Gastrocnemius medialis (tissue), 4 donors: Measurements from ENCODE around the gene ZFHX3.

Experiments
- POLR2A ChIP-seq, 2 donors: fragments of 450-650 bp; IDR thresholded peaks; one replicate each; pipeline ENCODE4 v1.6.1; 2017; ENCODE audit warnings: antibody characterized with exemption in 2 of 2, mild to moderate bottlenecking in 2 of 2, moderate library complexity in 2 of 2
- TF ChIP-seq, protein P1 (sequence below), 5 experiments: fragments of 450-650 bp in 3 of 5; fragments of 200-600 bp in 2 of 5; sonication (generic) in 2 of 5; IDR thresholded peaks in 4 of 5; conservative IDR thresholded peaks in 1 of 5; 1 replicate in 4 of 5; 2 replicates in 1 of 5; pipeline ENCODE4 v1.5.1; 2016 to 2019; ENCODE audit warnings: antibody characterized with exemption in 5 of 5, mild to moderate bottlenecking in 3 of 5, moderate library complexity in 3 of 5

DNA sequence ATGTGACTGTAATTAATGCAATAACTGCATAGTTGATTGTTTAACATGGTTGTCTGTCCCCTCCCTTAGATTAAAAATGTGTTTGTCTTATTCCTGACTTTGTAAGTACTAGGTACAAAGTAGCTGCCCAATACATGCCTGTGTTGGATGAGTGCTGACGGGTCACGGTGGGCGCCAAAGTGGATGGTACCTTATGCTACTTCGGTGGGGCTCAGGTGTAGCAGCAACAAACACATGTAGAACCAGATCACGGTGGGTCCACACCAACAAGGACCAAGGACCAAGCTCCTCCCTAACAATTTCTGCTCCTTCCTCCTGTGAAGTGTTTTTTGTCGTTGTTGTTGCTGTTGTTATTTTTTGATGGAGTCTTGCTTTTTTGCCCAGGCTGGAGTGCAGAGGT is 46.4 kb upstream of the ZFHX3 start:
- TF ChIP-seq, protein P1, sequence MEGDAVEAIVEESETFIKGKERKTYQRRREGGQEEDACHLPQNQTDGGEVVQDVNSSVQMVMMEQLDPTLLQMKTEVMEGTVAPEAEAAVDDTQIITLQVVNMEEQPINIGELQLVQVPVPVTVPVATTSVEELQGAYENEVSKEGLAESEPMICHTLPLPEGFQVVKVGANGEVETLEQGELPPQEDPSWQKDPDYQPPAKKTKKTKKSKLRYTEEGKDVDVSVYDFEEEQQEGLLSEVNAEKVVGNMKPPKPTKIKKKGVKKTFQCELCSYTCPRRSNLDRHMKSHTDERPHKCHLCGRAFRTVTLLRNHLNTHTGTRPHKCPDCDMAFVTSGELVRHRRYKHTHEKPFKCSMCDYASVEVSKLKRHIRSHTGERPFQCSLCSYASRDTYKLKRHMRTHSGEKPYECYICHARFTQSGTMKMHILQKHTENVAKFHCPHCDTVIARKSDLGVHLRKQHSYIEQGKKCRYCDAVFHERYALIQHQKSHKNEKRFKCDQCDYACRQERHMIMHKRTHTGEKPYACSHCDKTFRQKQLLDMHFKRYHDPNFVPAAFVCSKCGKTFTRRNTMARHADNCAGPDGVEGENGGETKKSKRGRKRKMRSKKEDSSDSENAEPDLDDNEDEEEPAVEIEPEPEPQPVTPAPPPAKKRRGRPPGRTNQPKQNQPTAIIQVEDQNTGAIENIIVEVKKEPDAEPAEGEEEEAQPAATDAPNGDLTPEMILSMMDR (IDR thresholded peaks at IDR 0.05 in 4 of 5, conservative IDR thresholded peaks at IDR 0.05 in 1 of 5) = no peak
- no peak for TF ChIP-seq POLR2A (IDR thresholded peaks at IDR 0.05)
